Measurements from ENCODE around the gene SRGN.

GRCh38 chr10:69064762-69065328 is 23.1 kb upstream of the SRGN start:
- TF ChIP-seq POLR2A (IDR thresholded peaks at IDR 0.05) (no peak), EP300 (IDR thresholded peaks at IDR 0.05) (no peak), CTCF (IDR thresholded peaks at IDR 0.05) (no peak), POLR2AphosphoS5 (IDR thresholded peaks at IDR 0.05) (no peak)

Data from suprapubic skin (tissue), 4 donors.